H54 (cell line): ENCODE data around the gene RNF166.
A peak's percentile ranks its signal among the peaks of the same experiment; 100 is the strongest.

ENCODE experiments used
- DNase-seq: peaks from one replicate; pipeline ENCODE4 v3.0.0; 2011; ENCODE audit warnings: low spot score, mixed read lengths; ENCODE audit not compliant: insufficient read length
- FAIRE-seq: peaks from 3 replicates; lab custom pipeline; 2011; peaks lifted over from hg19 to GRCh38; lab: Jason Lieb, UNC
- POLR2A ChIP-seq: IDR thresholded peaks from 2 replicates; pipeline ENCODE4 v1.6.1; 2011; ENCODE audit warnings: low read depth, mild to moderate bottlenecking, low read length

The RNF166 gene

GRCh38 chr16:88691924-88692560, 14.2 kb downstream of the RNF166 start:
- no peak for FAIRE-seq
- no peak for DNase-seq
- TF ChIP-seq POLR2A: no peak

- FAIRE-seq (no peak), DNase-seq (no peak)
- no peak for TF ChIP-seq POLR2A
Observed at GRCh38 chr16:88691129-88691813, 14.9 kb downstream of the RNF166 start.

GRCh38 chr16:88690341-88691128, 15.7 kb downstream of the RNF166 start:
- no peak for DNase-seq
- no peak for TF ChIP-seq POLR2A
- no peak for FAIRE-seq

GRCh38 chr16:88688013-88688778, 18.0 kb downstream of the RNF166 start:
- FAIRE-seq (no peak), DNase-seq (no peak)
- no peak for TF ChIP-seq POLR2A

- FAIRE-seq: no peak
- TF ChIP-seq POLR2A: no peak
Observed at GRCh38 chr16:88687676-88688012, 18.6 kb downstream of the RNF166 start.

GRCh38 chr16:88687254-88687576, 19.0 kb downstream of the RNF166 start:
- FAIRE-seq (no peak), DNase-seq (no peak)
- no peak for TF ChIP-seq POLR2A

More at GRCh38 chr16:88687676-88688012, 18.6 kb downstream of the RNF166 start:
- DNase-seq: no peak

- FAIRE-seq (no peak), DNase-seq (peak; percentile 93)
- TF ChIP-seq POLR2A: no peak
Observed at GRCh38 chr16:88686439-88687253, 19.6 kb downstream of the RNF166 start, which contains the start of gene SNAI3. Gene SNAI3, minus strand, starts transcription at chr16:88686507. Its CDS starts 101 bp downstream, at chr16:88686406.

- TF ChIP-seq POLR2A: no peak
- no peak for FAIRE-seq
- peak; percentile 55 for DNase-seq
Observed at GRCh38 chr16:88686062-88686438, 20.2 kb downstream of the RNF166 start.

- TF ChIP-seq POLR2A: no peak
- peak; percentile 78 for DNase-seq
- no peak for FAIRE-seq
Observed at GRCh38 chr16:88685156-88686061, 20.8 kb downstream of the RNF166 start.

- DNase-seq (no peak), FAIRE-seq (no peak)
- TF ChIP-seq POLR2A: no peak
Observed at GRCh38 chr16:88684569-88685155, 21.5 kb downstream of the RNF166 start.

GRCh38 chr16:88681709-88682451, 24.3 kb downstream of the RNF166 start:
- no peak for FAIRE-seq
- no peak for TF ChIP-seq POLR2A
- no peak for DNase-seq
